Parathyroid adenoma (tissue), 2 donors: Measurements from ENCODE around the gene MAP1LC3C.

ENCODE experiments used
- H2AFZ ChIP-seq: fragments of 300-600 bp; sonication (generic); one replicate; pipeline ENCODE4 v1.7.0; 2017; ENCODE audit warnings: antibody characterized with exemption, mild to moderate bottlenecking
- H3K27ac ChIP-seq: fragments of 300-600 bp; sonication (generic); one replicate; pipeline ENCODE4 v1.7.0; 2017
- H3K27me3 ChIP-seq: fragments of 300-600 bp; sonication (generic); one replicate; pipeline ENCODE4 v1.7.0; 2017; ENCODE audit warnings: low read length; ENCODE audit not compliant: control insufficient read depth, insufficient read depth
- H3K36me3 ChIP-seq: fragments of 300-600 bp; sonication (generic); one replicate; pipeline ENCODE4 v1.7.0; 2017; ENCODE audit warnings: low read length; ENCODE audit not compliant: control insufficient read depth, insufficient read depth
- H3K4me1 ChIP-seq: fragments of 300-600 bp; sonication (generic); one replicate; pipeline ENCODE4 v1.7.0; 2017; ENCODE audit warnings: control low read depth
- H3K4me2 ChIP-seq: fragments of 300-600 bp; sonication (generic); one replicate; pipeline ENCODE4 v1.7.0; 2017; ENCODE audit warnings: low read length
- H3K4me3 ChIP-seq: fragments of 300-600 bp; sonication (generic); one replicate; pipeline ENCODE4 v1.7.0; 2017; ENCODE audit warnings: low read depth, low read length
- H3K79me2 ChIP-seq: fragments of 300-600 bp; sonication (generic); one replicate; pipeline ENCODE4 v1.7.0; 2017; ENCODE audit warnings: control low read depth
- H3K9ac ChIP-seq: fragments of 300-600 bp; sonication (generic); one replicate; pipeline ENCODE4 v1.7.0; 2017; ENCODE audit warnings: mild to moderate bottlenecking
- H3K9me3 ChIP-seq: fragments of 300-600 bp; sonication (generic); one replicate; pipeline ENCODE4 v1.7.0; 2017; ENCODE audit warnings: low read length; ENCODE audit not compliant: control insufficient read depth
- TF ChIP-seq, protein P1 (sequence below): fragments of 300-600 bp; sonication (generic); IDR thresholded peaks from one replicate; pipeline ENCODE4 v1.7.0; 2017; ENCODE audit warnings: antibody characterized with exemption, mild to moderate bottlenecking
- donor health status: primary hyperparathyroidism.

The MAP1LC3C gene

DNA sequence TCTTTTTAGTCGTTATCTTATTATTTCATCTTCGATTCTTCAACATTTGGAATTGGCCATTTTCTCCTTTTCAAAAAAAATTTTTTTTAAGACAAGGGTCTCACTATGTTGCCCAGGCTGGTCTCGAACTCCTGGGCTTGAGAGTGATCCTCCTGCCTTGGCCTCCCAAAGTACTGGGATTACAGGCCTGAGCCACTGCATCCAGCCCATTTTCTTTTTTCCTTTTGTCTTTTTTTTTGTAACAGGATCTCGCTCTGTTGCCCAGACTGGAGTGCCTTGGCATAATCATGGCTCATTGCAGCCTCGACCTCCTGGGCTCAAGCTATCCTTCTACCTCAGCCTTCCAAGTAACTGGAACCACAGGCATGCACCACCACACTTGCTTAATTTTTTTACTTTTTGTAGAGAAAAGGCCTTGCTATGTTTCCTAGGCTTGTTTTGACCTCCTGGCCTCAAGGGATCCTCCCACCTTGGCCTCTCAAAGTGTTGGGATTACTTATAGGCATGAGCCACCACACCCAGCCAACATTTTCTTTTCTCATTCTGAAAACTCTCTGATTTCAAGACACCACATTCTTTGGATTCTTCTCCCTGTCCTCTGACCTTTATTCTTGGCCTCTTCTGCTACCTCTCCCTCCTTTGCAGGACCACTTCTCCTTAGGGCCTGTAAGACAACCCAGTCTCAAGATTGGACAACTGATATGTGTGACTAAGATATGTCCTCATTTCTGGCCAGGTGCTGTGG is 6.0 kb upstream of the MAP1LC3C start:
- no peaks in the 10 kb centered on the region for H3K4me1 ChIP-seq
- H2AFZ ChIP-seq, result no peak overlapping the region
- no peaks in the 10 kb centered on the region for H3K79me2 ChIP-seq
- H3K4me2 ChIP-seq, result no peak overlapping the region
- H3K36me3 ChIP-seq, result no peaks in the 10 kb centered on the region
- H3K27me3 ChIP-seq, result no peaks in the 10 kb centered on the region
- no peak overlapping the region for H3K4me3 ChIP-seq
- no peaks in the 10 kb centered on the region for H3K9me3 ChIP-seq
- TF ChIP-seq, protein P1, sequence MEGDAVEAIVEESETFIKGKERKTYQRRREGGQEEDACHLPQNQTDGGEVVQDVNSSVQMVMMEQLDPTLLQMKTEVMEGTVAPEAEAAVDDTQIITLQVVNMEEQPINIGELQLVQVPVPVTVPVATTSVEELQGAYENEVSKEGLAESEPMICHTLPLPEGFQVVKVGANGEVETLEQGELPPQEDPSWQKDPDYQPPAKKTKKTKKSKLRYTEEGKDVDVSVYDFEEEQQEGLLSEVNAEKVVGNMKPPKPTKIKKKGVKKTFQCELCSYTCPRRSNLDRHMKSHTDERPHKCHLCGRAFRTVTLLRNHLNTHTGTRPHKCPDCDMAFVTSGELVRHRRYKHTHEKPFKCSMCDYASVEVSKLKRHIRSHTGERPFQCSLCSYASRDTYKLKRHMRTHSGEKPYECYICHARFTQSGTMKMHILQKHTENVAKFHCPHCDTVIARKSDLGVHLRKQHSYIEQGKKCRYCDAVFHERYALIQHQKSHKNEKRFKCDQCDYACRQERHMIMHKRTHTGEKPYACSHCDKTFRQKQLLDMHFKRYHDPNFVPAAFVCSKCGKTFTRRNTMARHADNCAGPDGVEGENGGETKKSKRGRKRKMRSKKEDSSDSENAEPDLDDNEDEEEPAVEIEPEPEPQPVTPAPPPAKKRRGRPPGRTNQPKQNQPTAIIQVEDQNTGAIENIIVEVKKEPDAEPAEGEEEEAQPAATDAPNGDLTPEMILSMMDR, result no peak
- no peak overlapping the region for H3K27ac ChIP-seq
- H3K9ac ChIP-seq, result no peak overlapping the region

- Histone ChIP-seq H3K9ac (no peak overlapping the region), H3K79me2 (no peaks in the 10 kb centered on the region), H3K27me3 (no peaks in the 10 kb centered on the region), H3K4me2 (no peak overlapping the region), H3K4me3 (no peak overlapping the region), H3K36me3 (no peaks in the 10 kb centered on the region), H3K9me3 (no peaks in the 10 kb centered on the region), H2AFZ (no peak overlapping the region), H3K4me1 (no peaks in the 10 kb centered on the region), H3K27ac (no peak overlapping the region)
- TF ChIP-seq, protein P1, result no peak
These were observed 3.6 kb upstream of the MAP1LC3C start for GRCh38 chr1:242002510-242002909.

GRCh38 chr1:242002072-242002471 is 3.2 kb upstream of the MAP1LC3C start:
- H3K4me2 ChIP-seq, result no peak overlapping the region
- H3K79me2 ChIP-seq, result no peaks in the 10 kb centered on the region
- no peaks in the 10 kb centered on the region for H3K36me3 ChIP-seq
- H3K4me1 ChIP-seq, result no peaks in the 10 kb centered on the region
- no peak overlapping the region for H3K4me3 ChIP-seq
- TF ChIP-seq, protein P1, result no peak
- no peaks in the 10 kb centered on the region for H3K27me3 ChIP-seq
- H3K27ac ChIP-seq, result no peak overlapping the region
- no peak overlapping the region for H3K9ac ChIP-seq
- no peak overlapping the region for H2AFZ ChIP-seq
- H3K9me3 ChIP-seq, result no peaks in the 10 kb centered on the region

GRCh38 chr1:242000434-242000833 is 1.5 kb upstream of the MAP1LC3C start:
- H3K36me3 ChIP-seq, result no peaks in the 10 kb centered on the region
- H3K4me3 ChIP-seq, result no peak overlapping the region
- no peak overlapping the region for H2AFZ ChIP-seq
- H3K9me3 ChIP-seq, result no peaks in the 10 kb centered on the region
- TF ChIP-seq, protein P1, result no peak
- H3K27me3 ChIP-seq, result no peaks in the 10 kb centered on the region
- H3K27ac ChIP-seq, result no peak overlapping the region
- no peak overlapping the region for H3K9ac ChIP-seq
- no peak overlapping the region for H3K4me2 ChIP-seq
- no peaks in the 10 kb centered on the region for H3K79me2 ChIP-seq
- no peaks in the 10 kb centered on the region for H3K4me1 ChIP-seq

DNA sequence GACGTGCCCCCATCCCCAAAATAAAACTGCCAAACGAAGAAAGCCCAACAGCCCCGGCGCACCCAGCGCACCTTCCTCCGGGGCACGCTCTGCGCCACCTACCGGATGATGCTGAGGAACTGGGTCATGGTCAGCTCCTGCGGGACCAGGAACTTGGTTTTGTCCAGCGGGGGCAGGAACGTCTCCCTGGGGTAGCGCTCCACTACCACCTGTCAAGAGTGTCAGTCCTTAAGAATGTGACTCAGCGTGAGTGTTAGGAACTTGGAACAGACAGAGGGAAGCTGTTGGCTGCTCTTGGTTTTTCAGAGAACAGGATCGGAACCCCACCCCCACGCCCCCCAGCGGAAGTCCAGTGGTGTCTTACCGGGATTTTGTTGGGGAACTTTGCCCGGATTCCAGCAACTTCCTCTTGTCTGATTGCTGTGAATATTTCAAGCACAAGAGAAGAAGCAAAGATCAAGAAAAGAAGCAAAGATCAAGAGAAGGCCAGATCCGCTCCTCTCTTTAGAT is 431 bp downstream of the MAP1LC3C start:
- H2AFZ ChIP-seq, result no peak overlapping the region
- no peaks in the 10 kb centered on the region for H3K9me3 ChIP-seq
- no peak overlapping the region for H3K9ac ChIP-seq
- H3K4me1 ChIP-seq, result no peaks in the 10 kb centered on the region
- no peak overlapping the region for H3K27ac ChIP-seq
- H3K4me2 ChIP-seq, result no peak overlapping the region
- TF ChIP-seq, protein P1, result no peak
- no peaks in the 10 kb centered on the region for H3K79me2 ChIP-seq
- no peaks in the 10 kb centered on the region for H3K27me3 ChIP-seq
- no peak overlapping the region for H3K4me3 ChIP-seq
- H3K36me3 ChIP-seq, result no peaks in the 10 kb centered on the region
